Stimulated activated CD4-positive, alpha-beta T cell treated with anti-CD3 and anti-CD28 coated beads, Interleukin-15, amount 100 ng/mL, for 48 hours (primary cell): ENCODE data around the gene AK1.
A peak's percentile ranks its signal among the peaks of the same experiment; 100 is the strongest.

Experiments used
- DNase-seq, 2 donors: peaks; one replicate each; pipeline ENCODE4 v3.0.0-alpha.2; 2020; ENCODE audit warnings: low read depth in 2 of 2

The AK1 gene

GRCh38 chr9:127908660-127908926, 31.1 kb upstream of the AK1 start:
- DNase-seq, result no peak

- no peak for DNase-seq
Measured at GRCh38 chr9:127907867-127908659, 30.6 kb upstream of the AK1 start.

- no peak for DNase-seq
Measured at GRCh38 chr9:127905788-127906191, 28.3 kb upstream of the AK1 start.

- no peak for DNase-seq
Measured at GRCh38 chr9:127905004-127905728, 27.7 kb upstream of the AK1 start.

- no peak for DNase-seq
Measured at GRCh38 chr9:127904561-127905003, 27.1 kb upstream of the AK1 start.

GRCh38 chr9:127903557-127904475, 26.3 kb upstream of the AK1 start:
- peak; percentile 71 to 85 for DNase-seq

- peak in 1 of 2 donors; percentile 71 for DNase-seq
Measured at GRCh38 chr9:127899128-127899943, 21.9 kb upstream of the AK1 start, which contains the start of gene ST6GALNAC6. ST6GALNAC6 (minus strand) TSS chr9:127899603; CDS start chr9:127897981, 1,622 bp downstream.

- no peak for DNase-seq
Measured at GRCh38 chr9:127898433-127899127, 21.1 kb upstream of the AK1 start.

- no peak for DNase-seq
Measured at GRCh38 chr9:127897193-127897692, 19.8 kb upstream of the AK1 start.

- no peak for DNase-seq
Measured at GRCh38 chr9:127896395-127897192, 19.1 kb upstream of the AK1 start.

- DNase-seq, result no peak
Measured at GRCh38 chr9:127895811-127896210, 18.3 kb upstream of the AK1 start.

- DNase-seq, result no peak
Measured at GRCh38 chr9:127893392-127893791, 15.9 kb upstream of the AK1 start.

GRCh38 chr9:127892831-127893230, 15.4 kb upstream of the AK1 start:
- DNase-seq, result no peak

- no peak for DNase-seq
Measured at GRCh38 chr9:127890053-127890452, 12.6 kb upstream of the AK1 start.

GRCh38 chr9:127887792-127888191, 10.3 kb upstream of the AK1 start:
- DNase-seq, result no peak

GRCh38 chr9:127886401-127886972, 9.0 kb upstream of the AK1 start:
- no peak for DNase-seq

- no peak for DNase-seq
Measured at GRCh38 chr9:127885508-127886281, 8.2 kb upstream of the AK1 start.

- no peak for DNase-seq
Measured at GRCh38 chr9:127884976-127885490, 7.6 kb upstream of the AK1 start.
